Left lobe of liver (tissue), 2 donors: ENCODE measurements around the gene METTL1. TPM values are rescaled to one million over a fixed set of nuclear protein-coding genes. Genes with fewer than 3 reads are reported as not detected.

Source experiments
- ATAC-seq: fragments of 200-7000 bp; cut with Tn5 transposase; one replicate; pipeline ENCODE4 v1.9.1; 2020; ENCODE audit warnings: mild to moderate bottlenecking, moderate library complexity
- DNase-seq: peaks from one replicate; pipeline ENCODE4 v3.0.0-alpha.2; 2020; ENCODE audit warnings: low spot score
- total RNA-seq: library from RNA; stranded (reverse); gene quantifications from one replicate; pipeline ENCODE4 v1.2.1, GENCODE V29; 2021
- donor health status: DM: no; HTN: no; CAD: no; lungs with moderate emphysema.
- donor health status: DM: no; HTN: yes; CAD: no.

Gene METTL1
- total RNA-seq, 1 donor from 2014 or later: 9.7 TPM

DNA sequence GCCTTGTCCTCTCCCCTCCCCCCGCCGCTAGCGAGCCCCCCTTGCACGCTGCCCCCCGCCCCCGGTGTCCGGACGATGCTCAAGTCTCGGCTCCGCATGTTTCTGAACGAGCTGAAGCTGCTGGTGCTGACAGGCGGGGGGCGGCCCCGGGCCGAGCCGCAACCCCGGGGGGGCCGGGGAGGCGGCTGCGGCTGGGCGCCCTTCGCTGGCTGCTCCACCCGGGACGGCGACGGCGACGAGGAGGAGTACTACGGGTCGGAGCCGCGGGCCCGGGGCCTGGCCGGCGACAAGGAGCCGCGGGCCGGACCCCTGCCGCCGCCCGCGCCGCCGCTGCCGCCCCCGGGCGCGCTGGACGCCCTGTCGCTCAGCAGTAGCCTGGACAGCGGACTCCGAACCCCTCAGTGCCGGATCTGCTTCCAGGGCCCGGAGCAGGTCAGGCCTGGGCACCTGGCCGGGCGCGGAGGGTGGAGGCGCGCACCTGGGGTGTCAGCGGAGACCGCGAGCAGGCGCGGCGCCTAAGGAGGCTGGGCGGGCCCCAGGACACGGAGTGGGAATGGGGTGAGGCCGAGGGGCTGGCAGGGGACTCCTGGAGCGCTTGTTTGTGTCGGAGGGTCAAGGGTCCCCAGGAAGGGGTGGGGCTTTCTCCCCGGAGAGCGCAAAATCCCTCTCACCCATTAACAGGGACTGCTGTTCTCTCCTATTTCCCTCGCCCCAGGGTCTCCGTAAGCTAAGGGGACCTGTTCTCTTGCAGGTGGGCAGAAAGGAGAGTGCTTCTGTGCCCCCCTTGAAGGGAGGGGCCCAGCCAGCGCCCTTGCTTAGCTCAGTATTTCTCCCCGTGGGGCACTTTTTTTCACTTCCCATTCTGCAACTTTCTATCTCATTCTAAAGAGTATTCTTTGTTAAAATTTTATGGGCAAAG, 16.2 kb downstream of the METTL1 start:
- ATAC-seq (peak; percentile 25), DNase-seq (peak; percentile 65)

DNA sequence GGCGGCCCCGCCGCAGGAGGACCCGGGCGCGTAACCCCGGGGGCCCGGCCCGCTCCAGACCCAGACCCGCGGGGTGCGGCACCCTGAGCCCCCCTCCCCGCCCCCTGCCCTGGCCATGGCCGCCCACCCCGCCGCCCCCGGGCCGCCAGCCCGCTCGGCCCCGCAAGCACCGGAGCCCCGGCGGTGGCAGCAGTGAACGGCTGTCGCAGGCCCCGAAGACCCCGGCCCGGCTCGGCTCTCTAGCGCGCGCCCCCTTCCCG, 16.8 kb downstream of the METTL1 start:
- DNase-seq (no peak), ATAC-seq (no peak)

DNA sequence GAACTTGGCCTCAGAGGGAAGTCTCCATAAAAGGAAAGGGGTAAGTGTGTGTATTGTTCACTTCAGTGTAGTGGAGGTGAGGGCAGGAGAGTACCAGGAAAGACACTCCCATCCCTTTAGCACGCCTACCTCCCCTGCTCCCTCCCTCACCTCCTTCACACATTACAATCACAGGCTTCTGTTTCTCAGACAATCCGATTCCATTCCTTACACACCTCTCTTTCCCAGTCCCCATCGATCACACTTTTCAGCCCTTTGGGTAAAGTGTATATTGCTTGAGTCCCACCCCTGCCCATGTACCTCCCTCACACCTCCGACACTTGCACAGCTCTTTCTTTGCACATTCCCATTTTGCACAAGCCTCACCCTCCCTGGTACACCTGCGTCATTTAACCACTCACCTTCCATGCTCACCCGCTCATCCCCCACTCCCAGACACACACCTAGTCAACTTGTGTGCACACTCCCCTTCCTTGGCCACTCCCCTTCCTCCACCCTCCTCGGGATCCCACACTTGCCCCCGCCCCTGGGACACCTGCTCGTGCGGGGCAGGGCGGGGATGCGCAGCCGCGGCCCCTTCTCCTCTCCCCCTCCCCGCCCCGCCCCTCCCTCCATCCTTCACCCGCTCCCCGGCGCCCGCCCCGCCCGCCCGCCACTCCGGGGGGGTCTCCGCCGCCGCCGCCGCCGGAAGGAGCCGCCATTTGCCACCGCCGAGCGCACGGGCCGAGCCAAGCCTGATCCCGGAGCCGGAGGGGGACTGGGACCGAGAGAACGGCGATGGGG, 17.3 kb downstream of the METTL1 start, which contains the start of gene MARCHF9:
Gene MARCHF9, plus strand, starts transcription at position 693 of the 783 bp plus-strand sequence. CDS start 426 bp downstream, outside the sequence.
- ATAC-seq: peak; percentile 17

DNA sequence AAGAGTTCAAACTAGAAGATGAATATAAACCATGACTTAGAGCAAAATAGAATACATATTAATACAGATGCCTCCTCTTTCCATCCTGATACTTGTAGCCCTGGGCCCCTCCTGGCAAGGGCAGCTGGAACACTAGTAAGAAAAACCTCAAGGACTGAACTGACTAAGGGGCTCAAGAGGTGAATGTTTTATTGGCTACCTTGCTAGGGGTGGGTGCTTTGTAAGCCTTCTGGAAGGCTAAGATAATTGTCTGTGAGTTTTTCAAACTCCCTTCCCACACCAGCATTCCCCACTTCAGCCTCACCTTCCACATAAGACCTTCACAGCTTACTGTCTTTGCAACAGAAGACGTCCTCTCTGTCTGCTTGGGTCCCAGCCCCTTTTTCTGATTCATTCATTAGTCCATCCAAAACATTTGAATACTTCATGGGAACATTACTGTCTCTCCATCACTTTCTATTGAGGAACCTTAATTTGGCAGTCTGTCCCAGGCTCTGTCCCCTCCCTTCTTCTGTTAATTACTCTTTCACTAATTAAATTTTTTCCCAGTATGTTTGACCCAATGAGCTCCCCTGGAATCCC, 18.1 kb downstream of the METTL1 start:
- DNase-seq (no peak), ATAC-seq (no peak)

More for the DNA sequence above, 17.3 kb downstream of the METTL1 start, which contains the start of gene MARCHF9:
- no peak for DNase-seq

DNA sequence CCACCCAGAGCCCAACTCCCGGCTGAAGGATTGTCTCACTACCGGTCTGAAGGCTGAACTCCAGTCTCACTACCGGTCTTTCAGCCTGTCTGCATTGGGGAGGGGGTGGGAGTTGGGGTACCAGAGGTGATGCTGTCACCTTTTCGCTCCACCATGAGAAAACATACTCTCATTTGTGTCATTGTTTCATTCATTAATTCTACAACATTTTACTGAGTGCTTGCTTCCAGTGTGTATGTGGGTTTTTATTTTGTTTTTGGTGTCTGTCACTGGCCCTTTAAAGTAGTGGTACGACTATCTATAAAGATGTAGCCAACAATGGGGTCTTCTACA, 19.3 kb downstream of the METTL1 start:
- no peak for DNase-seq
- ATAC-seq: no peak

DNA sequence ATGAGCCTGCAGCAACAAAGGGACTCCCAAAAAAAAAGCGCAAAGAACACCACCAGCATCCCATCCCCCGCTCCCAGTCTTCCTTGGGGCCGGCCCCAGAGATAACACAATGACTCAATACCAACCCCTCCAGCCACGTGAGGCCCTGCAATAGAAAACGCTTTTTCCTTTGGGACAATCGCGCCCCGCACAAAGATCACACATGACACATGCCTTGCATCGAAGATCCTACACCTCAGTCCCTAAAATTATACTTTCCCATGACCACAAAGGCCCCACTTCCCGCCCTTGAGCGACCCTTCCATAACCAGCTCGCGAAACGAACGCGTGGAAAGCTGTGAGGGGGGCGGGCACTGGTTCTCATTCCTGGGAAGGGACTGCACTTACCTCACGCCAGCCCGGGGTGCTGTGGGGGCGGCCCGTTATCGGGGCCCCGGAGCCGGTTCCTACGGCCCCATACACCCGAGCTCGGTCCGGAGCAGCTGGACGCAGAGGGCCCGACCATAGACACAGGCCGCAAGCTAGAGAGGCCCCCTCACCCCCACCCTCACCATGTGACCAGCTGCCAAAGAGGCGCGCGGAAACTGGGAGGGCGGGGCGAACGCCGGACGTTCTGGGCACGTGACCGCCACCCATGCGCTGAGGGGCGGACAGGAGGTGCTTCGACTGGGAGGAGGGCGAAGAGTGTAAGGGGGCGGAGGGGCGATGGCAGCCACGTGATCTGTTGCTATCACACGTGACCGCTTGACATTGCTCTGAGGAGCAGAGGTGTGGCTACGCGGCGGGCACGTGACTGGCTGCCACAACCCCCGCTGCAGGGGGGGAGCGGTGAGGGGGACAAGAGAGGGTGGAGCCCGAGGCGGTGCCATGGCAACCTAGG, 19.9 kb downstream of the METTL1 start, which contains the start of gene CDK4:
Gene CDK4, minus strand, starts transcription at position 523 of the 880 bp plus-strand sequence. CDS start 593 bp downstream, outside the sequence.
- ATAC-seq: peak; percentile 84

DNA sequence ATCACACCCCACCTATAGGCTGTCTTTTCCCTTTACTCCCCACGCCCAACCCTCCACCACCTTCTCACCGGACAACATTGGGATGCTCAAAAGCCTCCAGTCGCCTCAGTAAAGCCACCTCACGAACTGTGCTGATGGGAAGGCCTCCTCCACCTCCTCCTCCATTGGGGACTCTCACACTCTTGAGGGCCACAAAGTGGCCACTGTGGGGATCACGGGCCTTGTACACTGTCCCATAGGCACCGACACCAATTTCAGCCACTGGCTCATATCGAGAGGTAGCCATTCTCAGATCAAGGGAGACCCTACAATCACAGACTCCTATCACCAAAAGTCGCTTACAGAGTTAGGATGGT, 20.5 kb downstream of the METTL1 start:
- DNase-seq: no peak

More for the DNA sequence above, 19.9 kb downstream of the METTL1 start, which contains the start of gene CDK4:
- peak; percentile 99 for DNase-seq

DNA sequence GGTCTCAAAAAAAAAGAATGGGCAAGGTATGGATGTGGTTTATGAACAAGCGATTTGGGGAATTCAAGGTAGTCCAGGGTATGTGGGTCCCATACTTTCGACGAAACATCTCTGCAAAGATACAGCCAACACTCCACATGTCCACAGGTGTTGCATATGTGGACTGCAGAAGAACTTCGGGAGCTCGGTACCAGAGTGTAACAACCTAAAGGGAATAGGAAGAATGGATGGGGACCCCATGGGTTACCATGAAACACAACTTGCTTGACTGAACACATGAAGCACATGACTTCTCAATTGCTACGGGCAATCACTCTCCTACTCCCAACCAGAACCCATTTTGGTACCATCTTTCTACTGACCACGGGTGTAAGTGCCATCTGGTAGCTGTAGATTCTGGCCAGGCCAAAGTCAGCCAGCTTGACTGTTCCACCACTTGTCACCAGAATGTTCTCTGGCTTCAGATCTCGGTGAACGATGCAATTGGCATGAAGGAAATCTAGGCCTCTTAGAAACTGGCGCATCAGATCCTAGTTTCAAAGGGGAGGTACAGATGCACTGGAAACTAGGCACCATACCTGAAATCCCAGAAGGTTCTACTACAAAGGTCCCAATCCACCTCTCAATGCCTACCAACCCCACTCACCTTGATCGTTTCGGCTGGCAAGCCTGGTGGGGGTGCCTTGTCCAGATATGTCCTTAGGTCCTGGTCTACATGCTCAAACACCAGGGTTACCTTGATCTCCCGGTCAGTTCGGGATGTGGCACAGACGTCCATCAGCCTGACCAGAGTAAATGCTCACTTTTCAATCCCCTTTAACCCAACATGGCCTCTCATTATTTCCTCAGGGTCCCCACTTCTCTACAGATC, 21.1 kb downstream of the METTL1 start:
- DNase-seq (no peak), ATAC-seq (no peak)

More for the DNA sequence above, 20.5 kb downstream of the METTL1 start:
- no peak for ATAC-seq

DNA sequence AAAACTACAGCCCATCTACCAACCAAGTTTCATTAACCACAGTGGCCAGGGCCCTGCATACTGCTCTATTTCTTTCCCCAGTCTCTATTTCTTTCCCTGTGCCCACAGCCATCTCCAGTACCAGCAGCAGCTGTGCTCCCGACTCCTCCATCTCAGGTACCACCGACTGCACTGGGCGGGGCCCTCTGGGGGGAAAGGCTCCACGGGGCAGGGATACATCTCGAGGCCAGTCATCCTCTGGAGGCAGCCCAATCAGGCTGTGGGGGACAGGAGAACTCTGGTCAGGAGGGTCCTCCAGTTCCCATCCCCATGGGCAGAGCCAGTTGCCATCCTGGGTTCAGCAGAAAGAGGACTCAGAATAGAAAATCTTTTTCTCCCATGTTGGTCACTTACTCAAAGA, 22.8 kb downstream of the METTL1 start:
- DNase-seq: no peak
- ATAC-seq: no peak

DNA sequence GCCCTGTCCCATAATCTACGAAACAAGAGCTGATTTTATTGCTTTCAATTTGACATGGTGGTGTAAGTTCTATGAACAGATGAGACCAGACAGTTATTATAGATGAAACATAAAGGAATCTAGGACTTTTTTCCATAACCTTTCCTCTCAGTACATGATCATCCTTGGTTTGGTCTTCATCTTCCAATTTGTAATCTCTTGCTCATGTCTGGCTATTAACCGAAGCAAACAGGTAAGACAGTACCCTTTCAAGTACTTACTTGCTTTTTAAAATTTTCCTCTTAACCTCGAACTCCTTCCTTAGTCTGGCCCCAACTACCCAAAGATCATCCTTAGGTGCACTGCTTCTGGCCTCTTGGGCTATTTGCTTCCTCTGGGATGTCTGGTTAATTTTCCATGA, 25.9 kb downstream of the METTL1 start:
- DNase-seq (no peak), ATAC-seq (no peak)

DNA sequence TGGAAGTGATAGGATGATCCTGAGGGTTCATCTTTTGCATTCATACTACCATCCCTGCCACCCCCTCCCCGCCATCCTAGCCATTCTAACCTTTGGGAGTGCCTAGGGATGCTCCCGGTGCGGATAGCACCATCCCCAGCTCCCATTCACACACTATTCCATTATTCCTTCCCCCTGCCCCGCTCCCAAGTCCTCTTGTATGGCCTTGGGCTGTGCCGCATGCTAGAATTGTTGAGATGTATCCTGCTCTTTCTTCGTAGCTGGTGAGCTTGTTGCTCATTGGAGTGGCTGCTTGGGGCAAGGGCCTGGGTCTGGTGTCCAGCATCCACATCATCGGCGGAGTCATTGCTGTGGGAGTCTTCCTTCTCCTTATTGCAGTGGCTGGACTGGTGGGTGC, 26.4 kb downstream of the METTL1 start:
- DNase-seq (no peak), ATAC-seq (peak; percentile 10)

DNA sequence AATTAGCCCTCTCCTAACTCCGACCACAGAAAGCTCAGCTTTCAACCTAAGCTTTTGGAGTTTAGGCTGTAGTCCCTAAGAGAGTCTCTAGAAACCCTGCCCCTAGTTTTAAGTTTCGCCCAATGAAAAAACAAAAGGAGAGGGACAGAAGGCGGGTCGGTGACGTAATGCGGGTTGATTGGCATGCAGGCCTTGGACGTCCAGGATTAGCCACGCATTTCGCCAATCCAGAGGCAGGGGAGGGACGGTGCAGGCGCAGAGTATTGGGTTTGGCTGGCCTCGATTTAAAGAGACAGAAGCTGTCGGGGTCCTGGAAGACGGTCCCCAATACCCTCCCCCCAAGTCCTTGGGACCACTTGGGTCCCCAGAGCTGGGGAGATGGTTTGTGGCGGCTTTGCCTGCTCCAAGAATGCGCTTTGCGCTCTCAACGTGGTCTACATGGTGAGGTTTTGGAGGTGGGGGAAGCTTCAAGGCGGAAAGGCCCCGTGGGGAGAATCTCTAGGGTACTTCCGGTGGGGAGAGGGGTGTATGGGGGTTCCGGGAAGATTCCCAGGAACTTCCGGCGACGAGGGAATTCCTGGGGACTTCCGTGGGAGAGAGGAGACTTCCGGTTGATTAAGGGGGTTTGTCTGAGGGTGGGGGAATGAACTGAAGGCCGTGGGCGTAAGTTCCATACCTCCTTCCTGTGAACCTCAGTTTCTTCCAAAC, 27.0 kb downstream of the METTL1 start, which contains the start of gene TSPAN31:
Gene TSPAN31, plus strand, starts transcription at position 263 of the 708 bp plus-strand sequence. Its CDS starts 116 bp downstream, at position 379.
- DNase-seq (peak; percentile 95), ATAC-seq (peak; percentile 93)

DNA sequence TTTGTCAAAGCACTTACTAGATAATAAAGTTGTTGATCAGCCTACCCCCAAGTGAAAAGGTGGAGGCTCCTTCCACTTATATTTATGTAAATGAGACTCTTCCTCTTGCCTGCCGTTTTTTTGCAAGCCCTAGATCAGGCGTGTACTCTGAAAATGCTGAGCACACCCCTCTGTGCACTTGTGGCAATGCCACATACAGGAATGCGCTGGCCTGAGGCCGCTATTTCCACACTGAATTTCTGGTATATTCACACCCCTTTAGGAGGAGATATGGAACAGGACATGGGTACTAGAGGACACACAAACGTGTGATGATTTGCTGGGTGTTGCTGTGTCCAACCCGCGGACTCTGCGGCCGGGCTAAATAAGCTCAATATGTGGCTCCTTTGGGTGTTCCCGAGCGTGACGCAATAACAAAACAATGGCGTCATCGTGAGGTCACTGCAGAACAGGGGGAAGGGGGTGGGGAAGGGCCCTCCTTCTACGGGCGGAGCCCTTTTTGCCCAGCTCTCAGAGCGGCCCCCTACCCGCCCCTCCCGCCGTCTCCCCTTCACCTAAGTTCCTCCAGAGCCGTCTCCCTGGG, 27.6 kb downstream of the METTL1 start:
- peak; percentile 68 for DNase-seq
- peak; percentile 56 for ATAC-seq

DNA sequence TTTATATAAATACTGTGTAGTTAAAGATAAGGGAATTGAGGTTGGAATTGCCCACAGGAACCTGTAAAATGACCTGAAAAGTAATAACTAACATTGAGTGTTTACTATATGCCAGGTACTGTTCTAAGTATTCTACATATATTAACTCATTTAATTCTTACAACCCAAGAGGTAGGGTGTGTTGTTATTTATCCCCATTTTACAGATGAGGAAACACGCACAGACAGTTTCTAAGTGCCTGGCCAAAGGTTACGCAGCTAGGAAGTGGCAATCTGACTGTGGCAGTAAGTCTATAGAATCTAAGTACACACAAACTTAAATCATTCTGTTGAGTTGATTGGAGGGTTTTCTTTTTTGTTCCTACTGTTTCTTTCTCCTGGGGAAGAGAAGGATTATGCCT, 28.1 kb downstream of the METTL1 start:
- no peak for ATAC-seq

DNA sequence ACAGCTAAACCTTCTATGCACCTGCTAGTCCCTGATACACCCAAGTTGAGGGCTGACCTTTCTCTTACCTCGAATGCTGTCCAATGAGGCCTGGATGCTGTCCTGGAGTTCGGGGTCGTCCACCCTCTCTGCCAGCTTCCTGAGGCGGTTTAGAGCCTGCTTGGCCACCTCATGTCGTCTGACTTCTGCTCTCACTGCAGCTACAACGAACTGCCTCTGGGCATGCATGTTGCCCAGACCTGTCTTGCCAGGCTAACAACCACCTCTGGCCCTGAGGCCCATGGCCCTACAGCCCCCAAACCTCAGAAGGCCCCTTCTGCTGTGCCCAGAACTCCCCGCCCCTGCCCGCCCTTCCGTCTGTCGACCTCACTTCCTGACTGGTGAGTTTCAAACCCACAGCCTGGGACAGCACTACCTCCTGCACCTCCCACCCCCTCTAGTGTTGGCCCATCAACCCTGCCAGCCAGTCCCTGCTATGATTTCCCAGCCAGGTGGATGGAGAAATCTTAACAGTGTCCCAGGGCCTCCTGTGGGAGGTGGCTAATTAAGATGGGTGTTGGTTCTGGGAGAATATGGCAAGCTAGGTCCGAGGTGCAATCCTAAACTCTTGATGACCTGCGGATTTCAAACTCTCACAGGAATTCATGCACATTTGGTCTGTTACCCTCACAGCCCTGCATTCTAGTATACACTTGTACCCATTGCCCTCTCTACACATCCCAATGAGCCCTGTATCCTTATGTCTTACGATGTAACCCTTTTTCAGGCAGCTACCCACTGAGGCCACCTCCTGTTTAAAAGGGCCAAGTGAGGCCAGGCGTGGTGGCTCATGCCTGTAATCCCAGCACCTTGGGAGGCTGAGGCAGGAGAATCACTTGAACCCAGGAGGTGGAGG, 29.8 kb downstream of the METTL1 start:
- no peak for ATAC-seq
- DNase-seq: no peak

More for the DNA sequence above, 28.1 kb downstream of the METTL1 start:
- DNase-seq: no peak

DNA sequence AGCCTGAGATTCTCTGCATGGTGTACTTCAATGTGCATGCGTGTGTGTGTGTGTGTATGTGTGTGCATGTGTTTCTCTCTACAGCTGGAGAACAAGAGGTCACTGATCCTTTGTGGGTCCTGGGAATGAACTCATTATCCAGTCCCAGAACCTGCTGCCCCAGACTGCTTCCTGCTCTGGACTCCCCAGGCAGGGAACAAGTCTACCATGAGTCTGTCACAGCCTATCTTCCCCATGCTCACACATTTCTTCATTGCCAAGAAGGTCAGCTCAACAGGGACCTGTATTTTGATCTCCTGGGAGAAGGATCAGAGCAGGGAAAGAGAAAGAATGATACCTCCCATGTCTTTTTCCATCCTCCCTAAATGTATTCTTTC, 30.5 kb downstream of the METTL1 start:
- ATAC-seq (no peak), DNase-seq (no peak)

DNA sequence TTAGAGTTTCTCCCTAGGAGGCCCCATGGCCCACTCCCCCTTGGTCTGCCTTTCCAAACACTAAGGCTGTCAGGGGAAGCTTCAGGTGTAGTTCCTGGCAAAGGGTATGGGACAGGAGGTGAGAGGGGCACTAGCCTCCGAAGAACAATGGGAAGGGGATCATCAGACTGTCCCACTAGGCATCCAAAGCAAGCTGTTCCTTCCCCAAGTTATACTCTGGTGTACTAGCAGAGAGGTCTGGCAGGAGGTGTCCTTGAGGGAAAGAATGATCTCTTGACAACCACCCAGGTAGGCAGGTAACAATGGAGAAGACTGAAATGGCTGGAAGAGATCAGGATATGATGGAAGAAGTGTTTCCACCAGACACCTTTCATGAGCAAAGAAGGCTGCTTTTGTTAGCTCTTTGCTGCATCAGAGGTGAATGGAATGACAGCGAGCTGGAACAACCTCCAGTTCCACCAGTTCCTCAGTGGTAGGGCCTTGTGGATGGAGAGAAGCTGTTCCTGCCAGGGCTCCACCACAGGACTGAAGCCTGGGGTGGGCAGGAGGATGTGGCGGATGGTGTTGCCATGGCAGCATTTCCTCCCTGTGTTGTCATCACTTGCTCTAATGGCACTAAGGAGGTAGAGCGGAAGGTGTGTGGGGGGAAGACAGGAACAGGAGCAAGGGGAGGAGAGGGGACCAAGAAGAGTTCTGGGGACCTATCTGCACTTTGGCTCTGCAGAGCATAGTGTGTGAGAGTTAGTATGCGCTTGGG, 31.1 kb downstream of the METTL1 start:
- no peak for ATAC-seq
- DNase-seq: no peak
